Activated T-cell treated with anti-CD3 and anti-CD28 coated beads, Interleukin-2, amount 50 U/mL, for 24 hours (primary cell): ENCODE measurements around the gene MXRA8.

Experiments
- DNase-seq: peaks from one replicate; pipeline ENCODE4 v3.0.0-alpha.2; 2020
- H3K27ac Mint-ChIP-seq: 2 replicates; pipeline ENCODE4 v1.8.0; 2020; ENCODE audit warnings: mild to moderate bottlenecking, mixed read lengths
- H3K27me3 Mint-ChIP-seq: 2 replicates; pipeline ENCODE4 v1.8.0; 2020; ENCODE audit warnings: mixed read lengths
- H3K36me3 Mint-ChIP-seq: 2 replicates; pipeline ENCODE4 v1.8.0; 2020; ENCODE audit warnings: low read depth, mixed read lengths
- H3K4me1 Mint-ChIP-seq: 2 replicates; pipeline ENCODE4 v1.8.0; 2020; ENCODE audit warnings: low read depth, mixed read lengths
- H3K4me3 Mint-ChIP-seq: 2 replicates; pipeline ENCODE4 v1.8.0; 2020; ENCODE audit warnings: mild to moderate bottlenecking, moderate library complexity, mixed read lengths
- H3K9me3 Mint-ChIP-seq: 2 replicates; pipeline ENCODE4 v1.8.0; 2020; ENCODE audit warnings: mixed read lengths

Gene MXRA8

GRCh38 chr1:1311107-1312104, 46.9 kb downstream of the MXRA8 start:
- no peak overlapping the region for H3K4me3 Mint-ChIP-seq
- DNase-seq = no peak
- no peaks in the 10 kb centered on the region for H3K27me3 Mint-ChIP-seq
- peak overlapping the region; percentile 50 for H3K27ac Mint-ChIP-seq
- H3K9me3 Mint-ChIP-seq = no peaks in the 10 kb centered on the region
- peaks cover 70% of the 10 kb centered on the region for H3K36me3 Mint-ChIP-seq
- H3K4me1 Mint-ChIP-seq = peaks cover 19% of the 10 kb centered on the region

- Mint-ChIP-seq H3K27ac (peak overlapping the region; percentile 87), H3K4me3 (peak overlapping the region; percentile 38), H3K27me3 (no peaks in the 10 kb centered on the region), H3K9me3 (no peaks in the 10 kb centered on the region), H3K4me1 (peaks cover 26% of the 10 kb centered on the region), H3K36me3 (peaks cover 63% of the 10 kb centered on the region)
- no peak for DNase-seq
These were observed 47.8 kb downstream of the MXRA8 start for GRCh38 chr1:1310476-1311053.

- no peaks in the 10 kb centered on the region for H3K27me3 Mint-ChIP-seq
- DNase-seq = no peak
- peak overlapping the region; percentile 84 for H3K4me3 Mint-ChIP-seq
- peaks cover 59% of the 10 kb centered on the region for H3K36me3 Mint-ChIP-seq
- peak overlapping the region; percentile 87 for H3K27ac Mint-ChIP-seq
- peaks cover 30% of the 10 kb centered on the region for H3K4me1 Mint-ChIP-seq
- H3K9me3 Mint-ChIP-seq = no peaks in the 10 kb centered on the region
These were observed 48.3 kb downstream of the MXRA8 start for GRCh38 chr1:1310109-1310385.

- Mint-ChIP-seq H3K4me1 (peaks cover 32% of the 10 kb centered on the region), H3K36me3 (peaks cover 54% of the 10 kb centered on the region), H3K27me3 (no peaks in the 10 kb centered on the region), H3K4me3 (peak overlapping the region; percentile 84), H3K27ac (peak overlapping the region; percentile 87), H3K9me3 (no peaks in the 10 kb centered on the region)
- peak; percentile 58 for DNase-seq
These were observed 48.9 kb downstream of the MXRA8 start for GRCh38 chr1:1309251-1310108.

- peak overlapping the region; percentile 84 for H3K4me3 Mint-ChIP-seq
These were observed 49.6 kb downstream of the MXRA8 start for GRCh38 chr1:1308756-1309250.

GRCh38 chr1:1307923-1308755, 50.2 kb downstream of the MXRA8 start, which contains the start of the genes ACAP3 and PUSL1:
ACAP3 (minus strand) TSS chr1:1307930; CDS start chr1:1307815, 115 bp downstream.
PUSL1 (plus strand) TSS chr1:1308597; CDS start chr1:1308644, 47 bp downstream.
- Mint-ChIP-seq H3K27me3 (no peaks in the 10 kb centered on the region), H3K4me3 (peak within 1 kb of the TSS; percentile 85), H3K36me3 (peaks cover 41% of the 10 kb centered on the region), H3K4me1 (peaks cover 33% of the 10 kb centered on the region), H3K27ac (peak within 1 kb of the TSS; percentile 95), H3K9me3 (no peaks in the 10 kb centered on the region)
- DNase-seq = peak; percentile 92

More at GRCh38 chr1:1308756-1309250, 49.6 kb downstream of the MXRA8 start:
- peak overlapping the region; percentile 92 for H3K27ac Mint-ChIP-seq
- no peaks in the 10 kb centered on the region for H3K9me3 Mint-ChIP-seq
- H3K4me1 Mint-ChIP-seq = peaks cover 33% of the 10 kb centered on the region
- no peak for DNase-seq
- no peaks in the 10 kb centered on the region for H3K27me3 Mint-ChIP-seq
- peaks cover 48% of the 10 kb centered on the region for H3K36me3 Mint-ChIP-seq

GRCh38 chr1:1307261-1307922, 51.0 kb downstream of the MXRA8 start:
- Mint-ChIP-seq H3K4me1 (peaks cover 33% of the 10 kb centered on the region), H3K4me3 (peak overlapping the region; percentile 85), H3K27ac (peak overlapping the region; percentile 90), H3K36me3 (peaks cover 34% of the 10 kb centered on the region), H3K27me3 (no peaks in the 10 kb centered on the region), H3K9me3 (no peaks in the 10 kb centered on the region)
- DNase-seq = no peak

- Mint-ChIP-seq H3K36me3 (peaks cover 30% of the 10 kb centered on the region), H3K9me3 (no peaks in the 10 kb centered on the region), H3K4me1 (peaks cover 33% of the 10 kb centered on the region), H3K4me3 (peak overlapping the region; percentile 85), H3K27ac (peak overlapping the region; percentile 90), H3K27me3 (no peaks in the 10 kb centered on the region)
- no peak for DNase-seq
These were observed 51.6 kb downstream of the MXRA8 start for GRCh38 chr1:1306661-1307260.

- Mint-ChIP-seq H3K27me3 (no peaks in the 10 kb centered on the region), H3K27ac (peak overlapping the region; percentile 90), H3K36me3 (peaks cover 24% of the 10 kb centered on the region), H3K4me3 (peak overlapping the region; percentile 85), H3K4me1 (peaks cover 33% of the 10 kb centered on the region), H3K9me3 (no peaks in the 10 kb centered on the region)
- no peak for DNase-seq
These were observed 52.2 kb downstream of the MXRA8 start for GRCh38 chr1:1306070-1306660.

- H3K36me3 Mint-ChIP-seq = peaks cover 19% of the 10 kb centered on the region
- no peaks in the 10 kb centered on the region for H3K27me3 Mint-ChIP-seq
- H3K4me1 Mint-ChIP-seq = peaks cover 32% of the 10 kb centered on the region
- H3K9me3 Mint-ChIP-seq = no peaks in the 10 kb centered on the region
- H3K4me3 Mint-ChIP-seq = peak overlapping the region; percentile 85
- peak; percentile 82 for DNase-seq
- peak overlapping the region; percentile 90 for H3K27ac Mint-ChIP-seq
These were observed 52.9 kb downstream of the MXRA8 start for GRCh38 chr1:1305300-1306069.

GRCh38 chr1:1304331-1305299, 53.7 kb downstream of the MXRA8 start:
- H3K4me1 Mint-ChIP-seq = peaks cover 24% of the 10 kb centered on the region
- H3K9me3 Mint-ChIP-seq = no peaks in the 10 kb centered on the region
- H3K4me3 Mint-ChIP-seq = peak overlapping the region; percentile 85
- peak overlapping the region; percentile 57 for H3K27ac Mint-ChIP-seq
- H3K36me3 Mint-ChIP-seq = peaks cover 10% of the 10 kb centered on the region
- no peak for DNase-seq
- H3K27me3 Mint-ChIP-seq = no peaks in the 10 kb centered on the region
